OCI-LY7 (cell line): Measurements from ENCODE around the gene IL10RB.

Experiments
- EZH2phosphoT487 ChIP-seq: fragments of 200-600 bp; sonication (generic); IDR thresholded peaks from 2 replicates; pipeline ENCODE4 v1.6.1; 2018; ENCODE audit warnings: low read depth, borderline replicate concordance, mild to moderate bottlenecking, mixed run types, antibody characterized with exemption, low read length, moderate library complexity, mixed read lengths
- TF ChIP-seq, protein P1 (sequence below): fragments of 200-600 bp; sonication (generic); conservative IDR thresholded peaks from 2 replicates; pipeline ENCODE4 v1.5.1; 2014; ENCODE audit warnings: mild to moderate bottlenecking, antibody characterized with exemption, low read length, moderate library complexity, mixed read lengths

DNA sequence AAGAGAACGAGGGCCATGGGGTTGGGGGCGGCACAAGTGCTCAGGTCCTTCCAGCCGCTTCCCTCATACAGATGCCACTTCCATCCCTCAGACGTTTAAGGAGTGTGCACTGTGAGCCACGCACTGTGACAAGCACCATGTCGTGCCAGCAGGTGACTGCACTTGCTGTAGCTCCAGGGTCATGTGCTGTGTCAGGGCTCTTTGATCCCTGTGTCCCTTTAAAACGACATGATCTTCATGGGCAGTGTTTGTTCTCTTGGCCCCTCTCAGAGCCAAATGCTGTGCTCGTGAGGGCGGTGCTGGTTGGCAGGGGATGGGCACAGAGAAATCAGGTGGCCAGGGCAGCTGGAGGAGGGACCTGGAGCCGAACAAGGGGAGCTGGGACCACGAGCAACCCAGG, 19.9 kb downstream of the IL10RB start:
- TF ChIP-seq, protein P1, sequence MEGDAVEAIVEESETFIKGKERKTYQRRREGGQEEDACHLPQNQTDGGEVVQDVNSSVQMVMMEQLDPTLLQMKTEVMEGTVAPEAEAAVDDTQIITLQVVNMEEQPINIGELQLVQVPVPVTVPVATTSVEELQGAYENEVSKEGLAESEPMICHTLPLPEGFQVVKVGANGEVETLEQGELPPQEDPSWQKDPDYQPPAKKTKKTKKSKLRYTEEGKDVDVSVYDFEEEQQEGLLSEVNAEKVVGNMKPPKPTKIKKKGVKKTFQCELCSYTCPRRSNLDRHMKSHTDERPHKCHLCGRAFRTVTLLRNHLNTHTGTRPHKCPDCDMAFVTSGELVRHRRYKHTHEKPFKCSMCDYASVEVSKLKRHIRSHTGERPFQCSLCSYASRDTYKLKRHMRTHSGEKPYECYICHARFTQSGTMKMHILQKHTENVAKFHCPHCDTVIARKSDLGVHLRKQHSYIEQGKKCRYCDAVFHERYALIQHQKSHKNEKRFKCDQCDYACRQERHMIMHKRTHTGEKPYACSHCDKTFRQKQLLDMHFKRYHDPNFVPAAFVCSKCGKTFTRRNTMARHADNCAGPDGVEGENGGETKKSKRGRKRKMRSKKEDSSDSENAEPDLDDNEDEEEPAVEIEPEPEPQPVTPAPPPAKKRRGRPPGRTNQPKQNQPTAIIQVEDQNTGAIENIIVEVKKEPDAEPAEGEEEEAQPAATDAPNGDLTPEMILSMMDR: no peak
- TF ChIP-seq EZH2phosphoT487: no peak
